Fibroblast of villous mesenchyme (primary cell): ENCODE data around the gene NAPSA. TPM values are rescaled to one million over a fixed set of nuclear protein-coding genes. Genes with fewer than 3 reads are reported as not detected.
A peak's percentile ranks its signal among the peaks of the same experiment; 100 is the strongest.

Experiments
- DNase-seq: peaks from one replicate; pipeline ENCODE4 v3.0.0-alpha.2; 2010; ENCODE audit warnings: low read depth
- H3K4me3 ChIP-seq: 2 replicates; pipeline ENCODE4 v1.5.1; 2011; ENCODE audit warnings: low read depth, mild to moderate bottlenecking, low read length
- total RNA-seq: library from RNA; depleted of rRNA; stranded (reverse); fragments of >200 nt; gene quantifications from 2 replicates; pipeline ENCODE4 v1.2.3, GENCODE V29; 2012
- TF ChIP-seq, protein P1 (sequence below): IDR thresholded peaks from 2 replicates; pipeline ENCODE4 v1.5.1; 2012; ENCODE audit warnings: low read depth, mild to moderate bottlenecking, low read length; ENCODE audit not compliant: insufficient read depth

The NAPSA gene
- total RNA-seq, 1 donor, result under 0.01 TPM

DNA sequence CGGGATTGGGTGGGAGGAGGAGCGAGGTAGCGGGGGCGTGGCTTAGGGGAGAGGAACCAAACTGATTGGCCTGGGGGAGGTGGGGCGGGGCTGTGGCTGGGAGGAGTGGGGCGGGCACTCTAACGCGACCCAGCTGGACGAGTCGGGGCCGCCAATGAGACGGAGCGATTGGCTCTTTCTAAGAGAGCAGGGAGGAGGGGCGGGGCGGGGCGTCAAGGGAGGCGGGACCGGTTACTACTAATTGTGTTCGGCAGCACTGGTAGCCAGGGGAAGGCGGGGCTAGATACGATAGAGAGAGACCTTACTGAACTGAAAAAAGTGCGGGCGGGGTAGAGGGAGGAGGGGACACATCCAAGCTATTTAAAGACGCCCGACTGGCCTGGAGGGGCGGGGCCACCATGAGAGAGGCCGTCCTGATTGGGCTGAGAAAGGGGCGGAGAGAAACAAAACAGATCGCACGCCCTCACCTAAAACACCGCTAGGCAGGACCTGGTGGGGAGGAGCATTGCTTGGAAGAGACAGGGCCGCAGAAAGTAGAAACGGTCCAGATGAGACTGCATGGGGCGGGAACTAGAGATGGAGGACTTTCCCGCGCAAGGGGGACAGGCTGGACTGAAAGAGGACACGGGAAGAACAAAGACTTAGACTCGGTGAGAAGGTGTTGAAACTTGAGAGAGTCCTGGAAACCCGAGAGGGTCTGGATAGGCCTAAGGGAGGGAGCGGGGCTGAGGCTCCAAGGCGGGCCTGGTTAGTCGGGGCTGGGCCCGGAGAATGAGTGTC lies 36.1 kb downstream of the NAPSA start, which contains the start of gene KCNC3:
TSS of gene KCNC3 (minus strand) at position 232 of the 780 bp plus-strand sequence. CDS start 295 bp downstream, outside the sequence.
- TF ChIP-seq, protein P1, sequence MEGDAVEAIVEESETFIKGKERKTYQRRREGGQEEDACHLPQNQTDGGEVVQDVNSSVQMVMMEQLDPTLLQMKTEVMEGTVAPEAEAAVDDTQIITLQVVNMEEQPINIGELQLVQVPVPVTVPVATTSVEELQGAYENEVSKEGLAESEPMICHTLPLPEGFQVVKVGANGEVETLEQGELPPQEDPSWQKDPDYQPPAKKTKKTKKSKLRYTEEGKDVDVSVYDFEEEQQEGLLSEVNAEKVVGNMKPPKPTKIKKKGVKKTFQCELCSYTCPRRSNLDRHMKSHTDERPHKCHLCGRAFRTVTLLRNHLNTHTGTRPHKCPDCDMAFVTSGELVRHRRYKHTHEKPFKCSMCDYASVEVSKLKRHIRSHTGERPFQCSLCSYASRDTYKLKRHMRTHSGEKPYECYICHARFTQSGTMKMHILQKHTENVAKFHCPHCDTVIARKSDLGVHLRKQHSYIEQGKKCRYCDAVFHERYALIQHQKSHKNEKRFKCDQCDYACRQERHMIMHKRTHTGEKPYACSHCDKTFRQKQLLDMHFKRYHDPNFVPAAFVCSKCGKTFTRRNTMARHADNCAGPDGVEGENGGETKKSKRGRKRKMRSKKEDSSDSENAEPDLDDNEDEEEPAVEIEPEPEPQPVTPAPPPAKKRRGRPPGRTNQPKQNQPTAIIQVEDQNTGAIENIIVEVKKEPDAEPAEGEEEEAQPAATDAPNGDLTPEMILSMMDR, result no peak
- DNase-seq, result peak; percentile 89
- H3K4me3 ChIP-seq, result peak within 1 kb of the TSS; percentile 25

DNA sequence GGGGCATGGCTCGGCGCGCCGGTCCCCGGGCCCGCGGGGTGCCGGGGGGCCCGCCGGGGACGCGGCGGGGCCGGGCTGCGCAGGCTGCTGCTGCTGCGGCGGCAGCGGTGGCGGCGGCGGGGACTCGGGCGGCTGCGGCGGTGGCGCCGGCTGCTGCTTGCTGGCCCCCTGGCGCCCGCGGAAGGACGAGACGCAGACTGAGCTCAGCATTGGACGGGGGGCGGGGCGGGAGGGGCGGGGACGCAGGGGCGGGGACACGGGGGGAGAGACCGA lies 36.6 kb downstream of the NAPSA start:
- TF ChIP-seq, protein P1, result no peak
- no peak overlapping the region for H3K4me3 ChIP-seq
- no peak for DNase-seq

DNA sequence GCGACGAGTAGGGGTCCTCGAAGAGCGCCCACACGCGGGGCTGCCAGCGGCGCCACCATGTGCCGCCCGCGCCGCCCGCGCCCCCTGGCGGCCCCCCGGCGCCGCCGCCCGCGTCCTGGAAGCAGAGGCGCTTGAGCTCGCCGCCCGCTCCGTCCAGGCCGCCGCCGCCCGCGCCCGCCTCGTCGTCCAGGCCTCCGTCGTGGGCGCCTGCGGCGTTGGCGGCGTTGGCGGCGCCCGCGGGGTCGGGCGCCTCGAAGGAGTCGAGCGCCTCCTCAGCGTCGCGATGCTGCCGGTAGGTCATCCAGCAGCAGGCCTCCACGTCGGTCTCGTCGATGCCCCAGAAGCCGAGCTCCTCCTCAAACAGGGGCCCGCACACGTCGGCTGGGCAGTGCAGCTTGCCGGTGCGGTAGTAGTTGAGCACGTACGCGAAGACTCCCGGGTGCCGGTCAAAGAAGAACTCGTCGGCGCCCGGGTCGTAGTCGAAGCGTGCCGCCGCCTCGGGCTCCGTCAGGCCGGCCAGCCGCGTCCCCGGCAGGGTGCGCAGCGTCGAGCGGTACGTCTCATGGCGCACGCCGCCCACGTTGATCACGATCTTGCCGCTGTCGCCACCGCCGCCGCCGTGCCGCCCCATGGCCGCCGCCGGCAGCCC lies 37.1 kb downstream of the NAPSA start:
- H3K4me3 ChIP-seq, result no peak overlapping the region
- DNase-seq, result no peak
- TF ChIP-seq, protein P1, result no peak

DNA sequence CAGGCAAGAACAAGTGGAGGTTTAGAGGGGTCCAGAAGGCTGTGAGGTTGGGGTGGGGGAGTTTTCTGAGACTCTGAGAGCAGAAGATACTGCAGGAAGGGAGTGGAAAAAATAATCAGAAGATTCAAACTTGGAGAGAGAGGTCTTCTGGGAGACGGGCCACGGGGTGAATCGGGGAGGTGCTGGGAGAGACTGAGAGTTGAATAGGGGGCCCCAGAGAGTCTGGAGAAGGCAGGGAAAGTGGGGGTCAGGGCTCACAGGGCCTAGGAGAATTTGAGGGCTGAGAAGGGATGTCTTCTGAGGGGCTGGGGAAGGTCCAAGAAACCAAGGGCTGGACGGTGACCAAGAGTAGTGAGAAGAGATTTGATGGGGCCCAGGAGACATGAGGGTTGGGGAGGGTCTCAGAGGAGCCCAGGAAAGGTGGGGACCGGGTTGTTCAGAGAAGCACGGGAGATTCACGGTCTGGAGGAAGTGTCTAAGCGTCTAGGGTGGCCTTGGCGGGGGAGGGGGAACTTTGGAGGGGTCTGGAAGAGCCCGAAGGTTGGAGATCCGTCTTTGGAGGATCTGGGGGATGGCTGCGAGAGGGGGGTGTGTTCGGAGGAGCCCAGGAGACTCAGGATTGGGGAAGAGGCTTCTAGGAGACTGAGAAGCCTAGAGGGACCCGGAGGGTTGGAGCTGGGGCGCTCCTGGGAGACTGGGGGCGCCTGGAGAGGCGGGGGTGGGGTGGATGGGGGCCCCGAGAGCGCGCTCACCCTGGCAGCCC lies 37.8 kb downstream of the NAPSA start:
- no peak for DNase-seq
- no peak overlapping the region for H3K4me3 ChIP-seq
- TF ChIP-seq, protein P1, result no peak

DNA sequence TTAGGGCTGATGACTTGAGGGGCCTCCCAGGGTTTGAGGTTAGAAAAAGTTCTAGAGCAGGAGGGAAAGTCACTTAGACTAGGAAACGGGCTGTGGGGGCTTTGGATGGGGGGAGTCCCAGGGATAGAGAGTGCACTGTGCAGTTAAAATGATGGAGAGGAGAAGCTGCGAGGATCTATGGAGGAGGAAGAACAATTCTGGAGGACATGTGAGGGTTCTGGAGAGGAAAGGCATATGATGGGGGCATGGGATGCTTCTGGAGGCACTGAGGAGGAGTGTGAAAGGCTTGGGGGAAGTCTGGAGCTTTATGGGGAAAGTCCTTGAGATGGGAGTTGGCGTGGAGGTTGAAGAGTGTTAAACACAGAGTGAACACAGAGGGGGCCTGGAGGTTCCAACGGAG lies 38.4 kb downstream of the NAPSA start:
- no peak for DNase-seq
- H3K4me3 ChIP-seq, result no peak overlapping the region
- TF ChIP-seq, protein P1, result no peak

DNA sequence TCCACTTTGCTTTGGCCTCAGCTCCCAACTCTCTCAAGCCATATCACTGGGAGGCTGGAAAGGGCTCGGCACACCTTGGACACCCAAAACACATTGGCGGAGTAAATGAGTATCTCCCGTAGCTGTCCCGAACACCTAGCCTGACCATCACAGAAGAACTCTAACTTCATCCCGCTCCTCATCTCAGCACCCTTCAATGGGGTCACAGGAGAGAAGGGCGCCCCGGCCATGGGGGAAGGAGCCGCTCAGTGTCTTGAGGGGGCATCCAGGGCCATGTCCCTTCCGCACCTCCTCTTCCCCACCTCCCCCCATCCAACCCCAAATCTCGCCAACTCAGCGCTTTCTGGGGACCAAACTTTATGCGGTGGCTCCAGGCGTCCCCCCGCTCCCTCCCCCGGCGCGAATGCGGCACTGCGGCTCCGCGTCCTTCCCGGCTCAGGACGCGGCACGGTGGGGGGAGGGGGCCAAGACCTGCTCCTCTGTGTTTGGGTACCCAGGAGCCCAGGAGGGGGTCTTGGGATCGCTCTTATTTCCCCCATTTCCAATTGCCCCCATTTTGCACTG lies 39.3 kb downstream of the NAPSA start:
- TF ChIP-seq, protein P1, result no peak
- DNase-seq, result no peak
- no peak overlapping the region for H3K4me3 ChIP-seq
